Neural cell (in vitro differentiated cells): ENCODE measurements around the gene TMEM272. TPM values are rescaled to one million over a fixed set of nuclear protein-coding genes. Genes with fewer than 3 reads are reported as not detected.

Experiments used
- H2AFZ ChIP-seq: fragments of 200-600, 300-800 bp; sonication (generic), shearing (Covaris generic); 2 replicates; pipeline ENCODE4 v1.6.0; 2014; ENCODE audit warnings: low read depth, mild to moderate bottlenecking, antibody characterized with exemption, low read length, moderate library complexity
- H3F3A ChIP-seq: fragments of 200-600 bp; shearing (Covaris generic); 2 replicates; pipeline ENCODE4 v1.6.1; 2016; ENCODE audit warnings: mild to moderate bottlenecking, moderate library complexity, mixed read lengths, antibody characterized with exemption, low read length; ENCODE audit not compliant: insufficient read depth, poor library complexity, severe bottlenecking
- H3K27ac ChIP-seq: fragments of 200-600, 300-800 bp; sonication (generic), shearing (Covaris generic); 2 replicates; pipeline ENCODE4 v1.5.1; 2014; ENCODE audit warnings: mild to moderate bottlenecking, low read length, moderate library complexity
- H3K27me3 ChIP-seq: fragments of 300-800, 200-600 bp; sonication (generic), shearing (Covaris generic); 2 replicates; pipeline ENCODE4 v1.6.0; 2014; ENCODE audit warnings: mild to moderate bottlenecking, low read depth, low read length, moderate library complexity; ENCODE audit not compliant: insufficient read depth
- H3K36me3 ChIP-seq: fragments of 300-800, 200-600 bp; sonication (generic), shearing (Covaris generic); 2 replicates; pipeline ENCODE4 v1.5.1; 2014; ENCODE audit warnings: mild to moderate bottlenecking, antibody characterized with exemption, low read length, moderate library complexity; ENCODE audit not compliant: insufficient read depth
- H3K4me2 ChIP-seq: fragments of 300-800, 200-600 bp; sonication (generic), shearing (Covaris generic); 2 replicates; pipeline ENCODE4 v1.6.0; 2014; ENCODE audit warnings: mild to moderate bottlenecking, low read length
- H3K4me3 ChIP-seq: fragments of 300-800, 200-600 bp; sonication (generic), shearing (Covaris generic); 2 replicates; pipeline ENCODE4 v1.5.1; 2014; ENCODE audit warnings: mild to moderate bottlenecking, low read length, moderate library complexity
- H3K79me2 ChIP-seq: fragments of 200-600 bp; shearing (Covaris generic); replicated peaks from 2 replicates; pipeline ENCODE4 v1.6.0; 2014; ENCODE audit warnings: mild to moderate bottlenecking, low read length, moderate library complexity; ENCODE audit not compliant: insufficient read depth
- H3K9ac ChIP-seq: fragments of 300-800, 200-600 bp; sonication (generic), shearing (Covaris generic); 2 replicates; pipeline ENCODE4 v1.6.1; 2016; ENCODE audit warnings: mild to moderate bottlenecking, low read length, mixed read lengths
- H3K9me2 ChIP-seq: fragments of 200-600 bp; shearing (Covaris generic); 2 replicates; pipeline ENCODE4 v1.6.1; 2016; ENCODE audit warnings: mild to moderate bottlenecking, low read length, mixed read lengths; ENCODE audit not compliant: insufficient read depth
- H3K9me3 ChIP-seq: fragments of 200-600, 300-800 bp; sonication (generic), shearing (Covaris generic); 2 replicates; pipeline ENCODE4 v1.6.1; 2016; ENCODE audit warnings: mild to moderate bottlenecking, mixed run types, low read length, moderate library complexity, mixed read lengths
- H4K20me1 ChIP-seq: fragments of 200-600 bp; shearing (Covaris generic); 2 replicates; pipeline ENCODE4 v1.6.1; 2016; ENCODE audit warnings: mild to moderate bottlenecking, mixed run types; ENCODE audit not compliant: insufficient read depth
- EP300 ChIP-seq: fragments of 450-650 bp; conservative IDR thresholded peaks from 2 replicates; pipeline ENCODE4 v1.6.1; 2014; ENCODE audit warnings: antibody characterized with exemption, mild to moderate bottlenecking, moderate library complexity; ENCODE audit not compliant: poor library complexity, severe bottlenecking
- EZH2 ChIP-seq: fragments of 200-600, 300-800 bp; shearing (Covaris generic), sonication (generic); IDR thresholded peaks from 2 replicates; pipeline ENCODE4 v1.6.1; 2014; ENCODE audit warnings: antibody characterized with exemption, low read length, borderline replicate concordance, mild to moderate bottlenecking; ENCODE audit not compliant: insufficient read depth, poor library complexity, severe bottlenecking
- MXI1 ChIP-seq: fragments of 450-650 bp; conservative IDR thresholded peaks from 2 replicates; pipeline ENCODE4 v1.6.1; 2014; ENCODE audit warnings: antibody characterized with exemption, mild to moderate bottlenecking; ENCODE audit not compliant: poor library complexity, severe bottlenecking
- POLR2AphosphoS5 ChIP-seq: IDR thresholded peaks from 2 replicates; pipeline ENCODE4 v1.6.1; 2012
- RAD21 ChIP-seq: fragments of 450-650 bp; conservative IDR thresholded peaks from 2 replicates; pipeline ENCODE4 v1.6.1; 2014; ENCODE audit warnings: antibody characterized with exemption, mild to moderate bottlenecking, moderate library complexity
- REST ChIP-seq: IDR thresholded peaks from 2 replicates; pipeline ENCODE4 v1.6.1; 2012; ENCODE audit warnings: borderline replicate concordance
- SMC3 ChIP-seq: fragments of 450-650 bp; conservative IDR thresholded peaks from 2 replicates; pipeline ENCODE4 v1.6.1; 2014; ENCODE audit warnings: antibody characterized with exemption, mild to moderate bottlenecking, moderate library complexity; ENCODE audit not compliant: poor library complexity
- TAF1 ChIP-seq: IDR thresholded peaks from 2 replicates; pipeline ENCODE4 v1.6.1; 2012; ENCODE audit warnings: low read depth
- polyA plus RNA-seq: library from polyadenylated mRNA; depleted of rRNA; stranded (reverse); fragments of >200 nt; gene quantifications from 2 replicates; pipeline ENCODE4 v1.2.3, GENCODE V29; 2014

Gene TMEM272
- polyA plus RNA-seq, 1 donor from 2014 or later = 0.77 TPM

- Histone ChIP-seq H2AFZ (no peak overlapping the region), H3K9ac (no peak overlapping the region), H3K27ac (no peak overlapping the region), H3K79me2 (no peaks in the 10 kb centered on the region), H3K27me3 (no peaks in the 10 kb centered on the region), H3K4me2 (no peak overlapping the region), H3K36me3 (no peaks in the 10 kb centered on the region), H4K20me1 (no peaks in the 10 kb centered on the region), H3F3A (no peaks in the 10 kb centered on the region), H3K9me2 (no peaks in the 10 kb centered on the region), H3K4me3 (no peak overlapping the region), H3K9me3 (peaks cover 5% of the 10 kb centered on the region)
- TF ChIP-seq EP300 (no peak), SMC3 (no peak), EZH2 (no peak), MXI1 (no peak), TAF1 (no peak), RAD21 (no peak), REST (no peak)
Observed at GRCh38 chr13:51843529-51843928, 1.4 kb downstream of the TMEM272 start.

- no peaks in the 10 kb centered on the region for H3K36me3 ChIP-seq
Observed at GRCh38 chr13:51841732-51842131, 3.2 kb downstream of the TMEM272 start.

GRCh38 chr13:51840917-51841316 is 4.1 kb downstream of the TMEM272 start:
- no peak overlapping the region for H2AFZ ChIP-seq
- TF ChIP-seq POLR2AphosphoS5 = no peak
- TF ChIP-seq MXI1 = no peak
- TF ChIP-seq TAF1 = no peak
- H3K9me2 ChIP-seq = no peaks in the 10 kb centered on the region
- H3K27ac ChIP-seq = no peak overlapping the region
- no peaks in the 10 kb centered on the region for H3K9me3 ChIP-seq
- no peaks in the 10 kb centered on the region for H3K79me2 ChIP-seq
- no peaks in the 10 kb centered on the region for H4K20me1 ChIP-seq
- H3F3A ChIP-seq = no peaks in the 10 kb centered on the region
- no peak overlapping the region for H3K9ac ChIP-seq
- H3K36me3 ChIP-seq = no peaks in the 10 kb centered on the region
- no peaks in the 10 kb centered on the region for H3K27me3 ChIP-seq
- no peak overlapping the region for H3K4me2 ChIP-seq
- no peak overlapping the region for H3K4me3 ChIP-seq

More at GRCh38 chr13:51841732-51842131, 3.2 kb downstream of the TMEM272 start:
- Histone ChIP-seq H3K9me2 (no peaks in the 10 kb centered on the region), H3K79me2 (no peaks in the 10 kb centered on the region), H3K27ac (no peak overlapping the region), H3K9ac (no peak overlapping the region), H3K27me3 (no peaks in the 10 kb centered on the region), H3K9me3 (no peaks in the 10 kb centered on the region), H3F3A (no peaks in the 10 kb centered on the region), H2AFZ (no peak overlapping the region), H3K4me2 (no peak overlapping the region), H4K20me1 (no peaks in the 10 kb centered on the region), H3K4me3 (no peak overlapping the region)
- TF ChIP-seq SMC3 = no peak
- no peak for TF ChIP-seq TAF1
- no peak for TF ChIP-seq EZH2
- TF ChIP-seq POLR2AphosphoS5 = no peak
- TF ChIP-seq MXI1 = no peak
- no peak for TF ChIP-seq RAD21
